IMR-90 (cell line): ENCODE results near the gene RBPJL. TPM values are rescaled to one million over a fixed set of nuclear protein-coding genes. Genes with fewer than 3 reads are reported as not detected.
A peak's percentile ranks its signal among the peaks of the same experiment; 100 is the strongest.

Source experiments
- ATAC-seq: fragments of 200-7000 bp; cut with Tn5 transposase; 2 replicates; pipeline ENCODE4 v1.9.1; 2020; ENCODE audit warnings: low read depth, mild to moderate bottlenecking, moderate library complexity
- BruUV-seq: library from RNA; stranded (reverse); fragments of 400-500 nt; replicated peaks from 2 replicates; lab custom pipeline; 2021; lab: Mats Ljungman, UMichigan
- CTCF ChIA-PET: fragments of 300-600 bp; formaldehyde crosslinking; extraction: SDS; loops from one replicate; lab custom pipeline; 2021; ENCODE audit warnings: antibody characterized with exemption; lab: Yijun Ruan, JAX
- POLR2A ChIA-PET: fragments of 300-600 bp; sonication (Branson Sonifier 250); formaldehyde crosslinking; loops from one replicate; lab custom pipeline; 2022; ENCODE audit warnings: antibody characterized with exemption; ENCODE audit not compliant: unreplicated experiment; lab: Charles Lee
- DNase-seq: peaks from one replicate; pipeline ENCODE4 v3.0.0; 2013
- H2AFZ ChIP-seq: replicated peaks from 2 replicates; pipeline ENCODE3; 2013; ENCODE audit warnings: low read length, mild to moderate bottlenecking; ENCODE audit not compliant: poor library complexity
- H2AK5ac ChIP-seq: 2 replicates; pipeline ENCODE4 v1.6.1; 2013; ENCODE audit warnings: low read depth, low read length, inconsistent platforms
- H2AK9ac ChIP-seq: replicated peaks from 2 replicates; pipeline ENCODE3; 2013; ENCODE audit warnings: mild to moderate bottlenecking, low read depth, low read length, moderate library complexity; ENCODE audit not compliant: poor library complexity
- H2BK120ac ChIP-seq: 2 replicates; pipeline ENCODE4 v1.6.1; 2013; ENCODE audit warnings: low read depth, low read length, inconsistent platforms
- H2BK15ac ChIP-seq: 3 replicates; pipeline ENCODE4 v1.6.1; 2013; ENCODE audit warnings: low read depth, low read length, inconsistent platforms
- H2BK20ac ChIP-seq: 2 replicates; pipeline ENCODE4 v1.6.1; 2013; ENCODE audit warnings: low read depth, mild to moderate bottlenecking, inconsistent platforms, low read length, moderate library complexity
- H2BK5ac ChIP-seq: 2 replicates; pipeline ENCODE4 v1.6.1; 2013; ENCODE audit warnings: mild to moderate bottlenecking, low read depth, low read length, inconsistent platforms; ENCODE audit not compliant: poor library complexity, severe bottlenecking
- H3K14ac ChIP-seq: replicated peaks from 2 replicates; pipeline ENCODE4 v1.6.1; 2013; ENCODE audit warnings: low read depth, low read length, inconsistent platforms
- H3K18ac ChIP-seq: 2 replicates; pipeline ENCODE4 v1.6.1; 2013; ENCODE audit warnings: low read depth, low read length, control low read depth
- H3K23ac ChIP-seq: 2 replicates; pipeline ENCODE4 v1.6.1; 2013; ENCODE audit warnings: low read depth, low read length, inconsistent platforms
- H3K27ac ChIP-seq: 2 replicates; pipeline ENCODE4 v1.5.1; 2013; ENCODE audit warnings: mild to moderate bottlenecking, control low read depth, low read length; ENCODE audit not compliant: insufficient read depth
- H3K27me3 ChIP-seq: 2 replicates; pipeline ENCODE4 v1.6.1; 2013; ENCODE audit warnings: low read length; ENCODE audit not compliant: control insufficient read depth, insufficient read depth
- H3K36me3 ChIP-seq: 2 replicates; pipeline ENCODE4 v1.6.1; 2013; ENCODE audit warnings: low read length, mixed read lengths; ENCODE audit not compliant: control insufficient read depth, insufficient read depth
- H3K4ac ChIP-seq: 2 replicates; pipeline ENCODE4 v1.6.1; 2013; ENCODE audit warnings: low read depth, low read length, inconsistent platforms
- H3K4me1 ChIP-seq: 2 replicates; pipeline ENCODE4 v1.6.1; 2013; ENCODE audit warnings: low read length, mixed read lengths; ENCODE audit not compliant: control insufficient read depth, insufficient read depth
- H3K4me2 ChIP-seq: 2 replicates; pipeline ENCODE4 v1.6.1; 2013; ENCODE audit warnings: low read depth, mild to moderate bottlenecking, control low read depth, low read length, moderate library complexity
- H3K4me3 ChIP-seq: 2 replicates; pipeline ENCODE4 v1.5.1; 2013; ENCODE audit warnings: low read depth, mild to moderate bottlenecking, control low read depth, low read length, moderate library complexity; ENCODE audit not compliant: insufficient read depth
- H3K56ac ChIP-seq: 2 replicates; pipeline ENCODE4 v1.6.1; 2013; ENCODE audit warnings: low read length, inconsistent platforms; ENCODE audit not compliant: insufficient read depth; ENCODE audit errors: extremely low read depth
- H3K79me1 ChIP-seq, 2 experiments: 2 replicates each; pipeline ENCODE4 v1.6.1; 2013; ENCODE audit warnings: low read length in 2 of 2, inconsistent platforms in 1 of 2, low read depth in 1 of 2
- H3K9ac ChIP-seq: 2 replicates; pipeline ENCODE4 v1.6.1; 2013; ENCODE audit warnings: low read depth, low read length, control low read depth
- H3K9me1 ChIP-seq: 2 replicates; pipeline ENCODE4 v1.6.1; 2013; ENCODE audit warnings: low read length, inconsistent platforms; ENCODE audit not compliant: insufficient read depth
- H3K9me3 ChIP-seq: 2 replicates; pipeline ENCODE4 v1.6.1; 2013; ENCODE audit warnings: low read length; ENCODE audit not compliant: control insufficient read depth, insufficient read depth
- H4K20me1 ChIP-seq: 2 replicates; pipeline ENCODE4 v1.6.1; 2013; ENCODE audit warnings: low read length, inconsistent platforms; ENCODE audit not compliant: insufficient read depth
- H4K5ac ChIP-seq: 2 replicates; pipeline ENCODE4 v1.6.1; 2013; ENCODE audit warnings: mild to moderate bottlenecking, low read depth, low read length, control low read depth
- H4K8ac ChIP-seq, 2 experiments: 2 replicates each; pipeline ENCODE4 v1.6.1; 2013; ENCODE audit warnings: low read depth in 2 of 2, low read length in 2 of 2, control low read depth in 1 of 2, inconsistent platforms in 1 of 2
- H4K91ac ChIP-seq: 2 replicates; pipeline ENCODE4 v1.6.1; 2013; ENCODE audit warnings: low read depth, low read length, inconsistent platforms; ENCODE audit not compliant: insufficient read depth
- CEBPB ChIP-seq: IDR thresholded peaks from 2 replicates; pipeline ENCODE4 v1.6.1; 2012; ENCODE audit warnings: low read depth, low read length, improper control_type of control experiment
- CHD1 ChIP-seq: IDR thresholded peaks from 2 replicates; pipeline ENCODE4 v1.6.1; 2012; ENCODE audit warnings: low read depth, low read length, improper control_type of control experiment
- CTCF ChIP-seq: conservative IDR thresholded peaks from 2 replicates; pipeline ENCODE4 v1.5.1; 2012; ENCODE audit warnings: mild to moderate bottlenecking, low read depth, low read length, improper control_type of control experiment
- ELK1 ChIP-seq: fragments of 150-350 bp; IDR thresholded peaks from 2 replicates; pipeline ENCODE4 v1.6.1; 2016; ENCODE audit warnings: low read depth, mild to moderate bottlenecking, low read length, moderate library complexity, borderline replicate concordance
- FOS ChIP-seq: fragments of 150-350 bp; IDR thresholded peaks from 2 replicates; pipeline ENCODE4 v1.6.1; 2016; ENCODE audit warnings: low read depth, low read length
- MAFK ChIP-seq: IDR thresholded peaks from 2 replicates; pipeline ENCODE4 v1.6.1; 2012; ENCODE audit warnings: low read depth, low read length, improper control_type of control experiment
- MAZ ChIP-seq: IDR thresholded peaks from 2 replicates; pipeline ENCODE4 v1.6.1; 2012; ENCODE audit warnings: low read depth, mild to moderate bottlenecking, low read length, improper control_type of control experiment, moderate library complexity, borderline replicate concordance
- MXI1 ChIP-seq: IDR thresholded peaks from 2 replicates; pipeline ENCODE4 v1.6.1; 2012; ENCODE audit warnings: low read depth, mild to moderate bottlenecking, low read length, moderate library complexity, borderline replicate concordance
- NFE2L2 ChIP-seq: fragments of 150-350 bp; IDR thresholded peaks from 2 replicates; pipeline ENCODE4 v1.6.1; 2016; ENCODE audit warnings: low read depth, mild to moderate bottlenecking, low read length
- POLR2A ChIP-seq: IDR thresholded peaks from 2 replicates; pipeline ENCODE4 v1.6.1; 2012; ENCODE audit warnings: mild to moderate bottlenecking, low read depth, low read length
- RAD21 ChIP-seq: IDR thresholded peaks from 2 replicates; pipeline ENCODE4 v1.6.1; 2012; ENCODE audit warnings: low read length, improper control_type of control experiment
- RCOR1 ChIP-seq: IDR thresholded peaks from 2 replicates; pipeline ENCODE4 v1.6.1; 2012; ENCODE audit warnings: mild to moderate bottlenecking, low read length, improper control_type of control experiment; ENCODE audit not compliant: insufficient replicate concordance
- RFX5 ChIP-seq: IDR thresholded peaks from 2 replicates; pipeline ENCODE4 v1.8.0; 2012; ENCODE audit warnings: low read depth, mild to moderate bottlenecking, low read length, moderate library complexity
- SMC3 ChIP-seq: fragments of 150-350 bp; IDR thresholded peaks from 2 replicates; pipeline ENCODE4 v1.6.1; 2016; ENCODE audit warnings: low read depth, mild to moderate bottlenecking, antibody characterized with exemption, low read length, moderate library complexity
- USF2 ChIP-seq: fragments of 150-350 bp; IDR thresholded peaks from 2 replicates; pipeline ENCODE4 v1.6.1; 2017; ENCODE audit warnings: mild to moderate bottlenecking, antibody characterized with exemption, low read length, low read depth
- WGBS, 2 experiments: methylation state at CpG; one replicate each; pipeline versions ENCODE4 v1.1.5 to v1.1.7; 2013; ENCODE audit warnings: missing lambda C conversion rate in 2 of 2; ENCODE audit not compliant: insufficient read length in 1 of 2; ENCODE audit errors: extremely low coverage in 2 of 2; 5-methylcytosine and 5-hydroxymethylcytosine counted together
- dilution Hi-C: fragments of 300-500 bp; cut with HindIII; formaldehyde crosslinking; loops from one replicate; pipeline ENCODE4 v1.14.3; 2018; ENCODE audit warnings: low sequenced_read_pairs; ENCODE audit not compliant: unreplicated experiment
- in situ Hi-C: fragments of 300-500 bp; cut with MboI; formaldehyde crosslinking; loops from 3 replicates; pipeline ENCODE4 v1.14.3; 2019; ENCODE audit warnings: low sequenced_read_pairs, inconsistent platforms, mixed read lengths
- intact Hi-C: fragments of 100-400 bp; cut with micrococcal nuclease; formaldehyde crosslinking; loops from 2 replicates; pipeline ENCODE4 v1.10.0; 2022
- polyA plus RNA-seq, 3 experiments: library from polyadenylated mRNA; depleted of rRNA; stranded (reverse); fragments of >200 nt; gene quantifications; 2 replicates each; pipeline ENCODE4 v1.2.3, GENCODE V29; 2012; ENCODE audit warnings: low replicate concordance in 1 of 3
- total RNA-seq: library from RNA; depleted of rRNA; stranded (reverse); fragments of >200 nt; gene quantifications from 2 replicates; pipeline ENCODE4 v1.2.3, GENCODE V29; 2012

RBPJL gene
- total and polyA plus RNA-seq, 2 of the 4 experiments (the other 2 are of a cell fraction), result not detected

GRCh38 chr20:45303586-45304463, 2.8 kb upstream of the RBPJL start:
- H2BK15ac ChIP-seq, result no peak overlapping the region
- H3K79me1 ChIP-seq, result no peaks in the 10 kb centered on the region
- H2BK20ac ChIP-seq, result no peak overlapping the region
- no peaks in the 10 kb centered on the region for H3K9me3 ChIP-seq
- H3K56ac ChIP-seq, result no peak overlapping the region
- peaks cover 55% of the 10 kb centered on the region for H3K27me3 ChIP-seq
- no peak overlapping the region for H3K23ac ChIP-seq
- H3K9me1 ChIP-seq, result no peaks in the 10 kb centered on the region
- no peak for DNase-seq
- intact Hi-C loops, result no loop called here
- no peak for ATAC-seq
- POLR2A ChIA-PET, result no interaction called here
- H3K4me2 ChIP-seq, result no peak overlapping the region
- CTCF ChIA-PET, result interaction anchor here (1.1 to 2.7 kb wide), 3 partner anchors 9 to 467 kb away, joined by 3 to 11 read pairs (median 4); no protein-coding TSS in a partner anchor
- H3K18ac ChIP-seq, result no peak overlapping the region
- no peak overlapping the region for H2BK120ac ChIP-seq
- no peak overlapping the region for H2AK5ac ChIP-seq
- no peak overlapping the region for H4K8ac ChIP-seq
- H4K20me1 ChIP-seq, result no peaks in the 10 kb centered on the region
- 51% methylated on average over 26 of the region's 47 CpGs; no CpG with 5 or more reads in 1 of the 2 experiments for WGBS, 2 experiments
- no peak overlapping the region for H4K5ac ChIP-seq
- H4K91ac ChIP-seq, result no peak overlapping the region
- H3K4me1 ChIP-seq, result peaks cover 2% of the 10 kb centered on the region; the same call in 1 of the 2 replicates
- H3K14ac ChIP-seq, result no peak overlapping the region
- H3K9ac ChIP-seq, result no peak overlapping the region
- no peak overlapping the region for H3K4ac ChIP-seq
- H2BK5ac ChIP-seq, result no peak overlapping the region
- in situ Hi-C loops, result no loop called here
- no peaks in the 10 kb centered on the region for H3K36me3 ChIP-seq
- H3K4me3 ChIP-seq, result no peak overlapping the region
- TF ChIP-seq MXI1 (no peak), POLR2A (no peak), NFE2L2 (no peak), RCOR1 (no peak), MAZ (no peak), MAFK (no peak), CHD1 (no peak), CEBPB (no peak), CTCF (no peak), RFX5 (no peak), FOS (no peak), RAD21 (no peak), ELK1 (no peak), USF2 (no peak), SMC3 (no peak)
- H2AFZ ChIP-seq, result peak overlapping the region; percentile 19
- H3K27ac ChIP-seq, result no peak overlapping the region
- dilution Hi-C loops, result no loop called here
- BruUV-seq, result no TSS peak
- H2AK9ac ChIP-seq, result peak overlapping the region; percentile 26
